NCI-H82 treated with DMSO at 0.1 percent for 48 hours (cell line): Measurements from ENCODE around the gene DNHD1.

Experiments
- DNase-seq: peaks from one replicate; lab custom pipeline; 2025; ENCODE audit not compliant: unreplicated experiment; lab: John Stamatoyannopoulos, UW

The DNHD1 gene

DNA sequence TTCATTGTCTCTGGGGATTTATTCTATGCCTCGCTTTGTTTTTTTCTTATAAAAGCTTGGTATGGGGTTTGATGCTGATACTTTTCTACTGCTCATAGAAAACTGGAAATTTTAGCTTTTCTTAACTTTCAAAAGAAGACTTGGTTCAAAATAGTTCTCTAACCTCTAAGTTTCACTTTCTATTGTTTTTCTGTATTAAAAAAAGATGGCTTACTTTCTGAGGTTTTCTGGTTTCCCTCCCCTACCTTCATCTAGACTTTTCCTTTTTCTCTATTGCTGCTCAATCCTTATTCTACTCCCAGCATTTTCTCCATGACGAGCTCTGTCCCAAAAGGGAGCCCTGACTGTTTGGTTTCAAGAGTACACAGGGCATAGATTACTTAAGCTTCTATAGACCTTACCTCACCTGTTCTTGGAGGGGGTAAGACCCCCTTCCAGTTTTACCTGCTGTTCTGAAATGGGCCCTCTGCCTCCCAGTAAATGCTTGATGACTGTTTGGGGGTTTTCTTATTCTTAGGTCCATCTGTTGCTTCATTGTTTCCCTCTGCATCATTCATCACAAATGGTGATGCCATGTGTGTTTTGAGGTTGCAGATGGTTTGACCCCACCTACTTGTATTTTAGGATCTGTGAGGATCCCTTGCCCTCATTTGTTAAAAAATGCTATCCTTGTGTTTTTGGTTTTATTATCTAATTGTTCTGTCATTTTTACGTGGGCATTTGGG is 29.5 kb downstream of the DNHD1 start:
- no peak for DNase-seq

GRCh38 chr11:6529266-6529665 is 32.2 kb downstream of the DNHD1 start:
- no peak for DNase-seq

GRCh38 chr11:6530848-6531247 is 33.8 kb downstream of the DNHD1 start:
- no peak for DNase-seq

DNA sequence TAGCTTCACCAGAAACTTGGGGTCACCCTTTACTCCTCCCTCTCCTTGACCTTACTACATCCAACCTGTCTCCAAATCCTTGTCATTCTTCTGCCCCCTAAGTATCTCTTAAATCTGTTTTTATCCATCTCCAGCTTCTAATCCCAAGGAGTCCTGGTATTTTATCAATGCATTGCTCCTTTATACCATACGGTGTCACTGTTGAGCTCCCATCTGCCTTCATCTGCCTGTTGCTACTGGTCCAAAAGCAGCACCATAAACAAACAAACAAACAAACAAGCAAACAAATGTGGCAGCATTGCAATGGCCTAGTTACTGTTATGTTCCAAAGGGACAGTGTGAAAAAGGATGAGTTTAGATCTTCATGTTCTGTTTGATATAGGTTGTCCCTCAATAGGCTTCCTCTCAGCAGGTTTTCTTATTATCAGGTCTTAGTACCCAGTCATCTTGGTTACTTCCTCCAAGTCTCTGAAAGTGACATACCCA is 34.2 kb downstream of the DNHD1 start:
- peak; percentile 54 for DNase-seq

DNA sequence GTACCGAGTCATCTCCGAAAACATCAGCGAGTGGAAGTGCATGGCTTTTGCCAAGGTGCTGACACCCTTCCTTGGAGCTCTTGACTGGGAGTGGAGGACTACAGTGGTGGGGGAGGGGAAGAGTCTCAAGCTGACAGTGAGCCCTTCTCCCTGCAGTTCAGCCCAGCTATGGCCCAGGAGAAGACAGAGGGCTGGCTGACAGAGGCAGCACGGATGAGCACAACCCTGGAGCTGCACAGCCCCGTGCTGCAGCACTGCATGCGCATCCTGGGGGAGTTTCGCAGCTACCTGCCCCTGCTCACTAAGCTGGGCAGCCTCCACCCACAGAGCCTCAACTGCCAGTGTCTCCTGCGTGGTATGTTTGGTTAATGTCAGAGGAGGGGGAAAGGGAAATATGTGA is 41.4 kb downstream of the DNHD1 start:
- DNase-seq: no peak

DNA sequence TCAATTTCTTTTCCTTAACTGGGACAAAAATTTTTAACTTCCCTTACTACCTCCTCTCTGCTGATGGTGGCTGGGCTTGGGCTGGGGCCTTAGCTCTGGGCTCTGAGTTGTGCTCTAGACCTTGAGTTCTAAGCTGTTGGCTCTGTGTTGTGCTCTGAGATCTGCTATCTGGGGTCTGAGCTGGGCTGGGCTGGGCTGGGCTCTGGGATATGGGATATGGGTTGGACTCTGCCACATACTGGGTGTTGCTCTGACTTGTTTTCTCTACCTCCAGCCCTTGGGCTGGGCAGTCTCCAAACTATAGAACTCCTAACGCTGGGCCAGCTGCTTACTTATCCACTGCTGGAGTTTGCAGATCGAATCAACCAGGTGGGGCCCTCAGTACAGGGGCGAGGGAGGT is 41.9 kb downstream of the DNHD1 start:
- DNase-seq: no peak

DNA sequence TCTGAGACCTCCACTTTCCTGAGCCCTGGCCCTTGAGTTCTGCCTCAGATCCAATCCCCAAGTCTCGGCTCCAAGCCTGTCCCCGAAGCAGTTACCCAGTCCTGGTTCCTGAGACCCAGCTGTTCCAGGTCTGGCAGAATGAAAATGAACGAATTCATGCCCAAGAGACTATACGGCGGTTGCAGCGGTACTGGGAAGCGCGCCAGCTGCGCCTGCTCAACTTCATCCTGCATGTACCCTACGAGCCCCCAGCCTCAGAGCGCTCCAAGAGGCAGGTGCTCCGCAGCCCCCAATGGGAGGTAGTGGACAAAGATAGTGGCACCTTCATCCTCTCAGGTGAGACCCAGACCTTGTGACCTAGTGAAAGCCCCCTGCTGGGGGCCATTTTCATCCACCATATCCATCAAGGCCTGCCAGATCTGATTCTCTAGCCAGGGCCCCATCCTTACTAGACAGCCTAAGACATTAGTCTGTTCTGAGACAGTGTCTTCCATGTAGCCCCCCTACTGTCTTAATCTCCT is 42.7 kb downstream of the DNHD1 start:
- DNase-seq: no peak

GRCh38 chr11:6541356-6541755 is 44.3 kb downstream of the DNHD1 start:
- DNase-seq: no peak

DNA sequence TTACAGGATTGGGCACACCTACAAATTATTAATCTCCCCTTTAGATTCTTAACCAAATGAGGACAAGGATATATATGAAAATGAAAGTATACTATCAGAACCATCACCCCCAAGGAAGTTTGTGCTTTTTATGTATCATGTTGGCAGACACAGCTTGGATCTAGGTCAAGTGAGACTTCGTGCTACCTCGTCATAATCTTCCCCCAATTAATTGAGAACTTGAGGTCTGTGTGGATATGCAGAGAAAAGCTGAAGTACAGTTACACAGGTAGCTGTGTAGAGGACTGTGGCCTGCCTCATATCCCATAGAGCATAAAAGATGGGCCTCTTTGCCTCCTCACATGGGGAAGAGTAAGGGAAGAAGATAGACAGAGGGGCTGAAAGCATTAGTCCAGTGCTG is 45.6 kb downstream of the DNHD1 start:
- no peak for DNase-seq

DNA sequence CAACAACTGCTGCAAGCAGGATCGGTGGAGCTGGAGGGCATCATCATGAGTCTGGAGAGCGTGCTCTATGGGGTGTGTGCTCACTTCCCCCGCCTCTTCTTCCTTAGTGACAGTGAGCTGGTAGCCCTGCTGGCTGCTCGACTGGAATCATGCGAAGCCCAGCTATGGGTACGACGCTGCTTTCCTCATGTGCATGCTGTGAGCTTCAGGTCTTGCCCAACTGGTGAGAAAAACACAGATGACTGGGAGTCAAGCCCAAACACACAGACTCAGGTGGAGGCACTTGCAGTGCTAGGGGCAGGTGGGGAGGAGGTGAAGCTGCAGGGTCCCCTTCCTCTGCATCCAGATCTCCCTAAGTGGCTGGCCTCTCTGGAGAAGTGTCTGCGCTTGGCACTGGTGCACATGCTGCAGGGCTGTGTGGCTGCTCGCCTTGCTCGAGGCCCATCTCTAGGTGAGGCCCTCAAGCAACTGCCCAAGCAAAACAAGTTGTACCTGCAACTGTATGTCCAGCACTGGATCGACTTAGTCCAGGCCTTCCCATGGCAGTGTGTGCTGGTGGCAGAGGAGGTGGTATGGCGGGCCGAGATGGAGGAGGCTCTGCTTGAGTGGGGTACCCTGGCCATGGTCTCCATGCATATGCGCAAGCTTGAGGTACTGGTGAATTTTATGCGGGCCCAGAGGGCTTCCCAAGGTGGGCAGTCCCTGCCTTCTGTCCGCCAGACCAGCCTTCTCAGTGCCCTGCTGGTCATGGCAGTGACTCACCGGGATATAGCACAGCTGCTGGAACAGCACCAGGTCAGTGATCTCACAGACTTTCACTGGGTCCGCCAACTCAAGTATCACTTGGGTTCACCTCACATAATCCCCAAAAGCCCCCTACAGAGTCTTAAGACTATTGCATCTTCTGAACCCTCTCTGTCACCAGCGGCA is 48.1 kb downstream of the DNHD1 start:
- no peak for DNase-seq

- DNase-seq: no peak
These were observed 49.0 kb downstream of the DNHD1 start for GRCh38 chr11:6545917-6546605.

DNA sequence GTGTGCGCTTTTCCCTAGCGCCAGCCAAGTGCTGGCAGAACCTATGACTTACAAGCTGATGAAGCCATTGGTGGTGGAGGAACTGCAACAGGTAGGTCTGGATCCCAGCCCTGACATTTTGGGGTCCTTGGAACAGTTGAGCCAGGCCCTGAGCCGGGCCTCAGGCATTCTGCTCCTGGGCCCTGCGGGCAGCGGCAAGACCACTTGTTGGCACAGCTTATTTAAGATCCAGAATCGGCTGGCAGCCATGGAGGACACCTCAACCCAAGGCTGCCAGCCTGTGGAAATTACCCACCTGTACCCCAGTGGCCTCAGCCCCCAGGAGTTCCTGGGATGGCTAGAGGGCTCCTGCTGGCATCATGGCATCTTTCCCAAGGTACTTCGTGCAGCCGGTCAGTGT is 49.7 kb downstream of the DNHD1 start:
- DNase-seq: no peak

DNA sequence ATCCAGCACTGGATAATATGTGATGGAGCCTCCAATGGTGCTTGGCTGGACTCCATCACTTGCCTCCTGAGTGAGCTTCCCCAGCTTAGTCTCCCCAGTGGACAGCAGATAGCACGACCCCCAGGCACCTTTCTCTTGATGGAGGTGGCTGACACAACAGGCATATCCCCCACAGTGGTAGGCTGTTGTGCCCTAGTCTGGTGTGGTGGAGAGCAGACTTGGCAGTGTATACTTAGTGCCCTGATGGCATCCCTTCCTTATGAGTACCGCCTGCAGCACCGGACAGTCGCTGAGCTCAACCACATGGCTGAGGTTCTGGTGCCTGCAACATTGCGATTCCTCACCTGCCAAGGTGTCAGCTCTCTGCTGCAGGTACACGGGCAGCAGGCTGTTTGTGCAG is 50.1 kb downstream of the DNHD1 start:
- DNase-seq: no peak

- DNase-seq: no peak
These were observed 51.0 kb downstream of the DNHD1 start for GRCh38 chr11:6548121-6548520.

DNA sequence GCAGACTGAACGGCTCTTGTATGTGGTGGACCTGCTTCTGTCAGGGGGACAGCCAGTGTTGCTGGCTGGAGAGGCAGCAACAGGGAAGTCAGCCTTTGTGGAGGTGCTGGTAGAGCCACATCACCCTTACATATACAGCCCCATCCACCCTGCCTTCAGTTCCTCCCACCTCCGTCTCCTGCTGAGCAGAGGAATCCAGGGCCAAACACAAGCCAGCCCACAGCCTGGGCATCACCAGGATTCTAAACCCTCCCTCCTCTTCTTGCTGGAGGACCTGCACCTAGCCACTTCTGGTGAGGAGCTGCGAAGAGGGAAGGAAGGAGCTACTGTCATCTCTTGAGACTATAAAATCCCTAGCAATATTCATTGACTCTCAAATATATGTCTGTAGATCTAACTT is 51.6 kb downstream of the DNHD1 start:
- no peak for DNase-seq

GRCh38 chr11:6553634-6554033 is 56.6 kb downstream of the DNHD1 start:
- no peak for DNase-seq

DNA sequence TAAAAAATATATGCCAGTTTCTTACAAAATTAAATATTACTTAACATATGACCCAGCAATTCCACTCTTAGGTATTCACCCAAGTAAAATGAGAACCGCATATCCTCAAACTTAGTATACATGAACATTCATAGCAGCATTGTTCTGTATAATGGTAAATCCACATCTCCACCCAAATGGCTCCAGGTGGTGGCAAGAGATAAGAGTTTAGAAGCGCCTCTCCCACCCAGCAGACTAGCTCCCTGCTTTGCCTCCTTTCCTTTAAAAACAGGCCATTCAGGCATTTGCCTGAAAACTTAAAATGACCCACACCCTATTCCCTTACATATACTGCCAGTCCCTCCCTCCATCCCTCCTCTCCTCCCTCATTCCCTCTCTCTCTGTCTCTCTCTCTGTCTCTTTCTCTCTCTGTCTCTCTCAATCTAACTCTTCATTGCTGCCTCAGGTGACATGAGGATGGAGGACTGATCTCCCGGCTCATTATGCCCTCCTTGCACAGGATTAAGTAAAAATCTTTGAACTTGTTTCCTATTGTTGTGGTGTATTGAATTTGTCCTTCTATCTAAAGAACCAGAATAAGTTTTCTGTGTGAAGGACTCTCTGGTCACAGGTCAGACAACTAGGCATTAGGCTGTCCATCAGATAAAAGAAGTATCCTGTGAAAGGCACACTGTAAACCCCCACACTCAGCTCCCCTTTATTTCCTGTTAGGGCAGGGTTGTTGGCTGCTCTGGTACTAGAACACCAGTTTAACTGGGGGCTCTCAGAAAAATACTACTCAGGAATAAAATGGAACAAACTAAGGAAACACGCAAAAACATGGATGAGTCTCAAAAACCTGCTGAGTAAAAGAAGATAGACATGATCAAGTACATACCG is 58.0 kb downstream of the DNHD1 start:
- DNase-seq: no peak

- no peak for DNase-seq
These were observed 59.3 kb downstream of the DNHD1 start for GRCh38 chr11:6556139-6556949.

- DNase-seq: no peak
These were observed 60.0 kb downstream of the DNHD1 start for GRCh38 chr11:6557063-6557462.
